ENCODE results near the gene SDK1.

SDK1 gene

DNA sequence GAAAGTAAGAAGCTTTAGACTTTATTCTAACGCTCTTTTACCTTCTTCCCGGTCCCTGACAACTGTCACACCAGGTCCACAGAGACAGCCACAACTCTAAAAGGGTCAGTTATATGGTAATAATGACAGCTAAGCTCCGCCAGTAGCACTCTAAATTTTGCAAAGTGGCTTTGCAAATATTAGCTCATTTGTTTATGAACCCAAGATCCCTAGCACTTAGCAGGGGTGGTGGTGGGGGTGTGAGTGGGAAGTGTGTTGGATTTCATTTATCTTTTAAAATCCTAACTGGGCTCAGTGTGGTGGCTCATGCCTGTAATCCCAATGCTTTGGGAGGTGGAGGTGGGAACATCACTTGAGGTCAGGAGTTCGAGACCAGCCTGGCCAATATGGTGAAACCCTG lies 34.8 kb upstream of the SDK1 start:
- no peak overlapping the region for H3K27ac ChIP-seq
- TF ChIP-seq ZFX (IDR thresholded peaks at IDR 0.05) (no peak), CTCF (conservative IDR thresholded peaks at IDR 0.05) (no peak)

DNA sequence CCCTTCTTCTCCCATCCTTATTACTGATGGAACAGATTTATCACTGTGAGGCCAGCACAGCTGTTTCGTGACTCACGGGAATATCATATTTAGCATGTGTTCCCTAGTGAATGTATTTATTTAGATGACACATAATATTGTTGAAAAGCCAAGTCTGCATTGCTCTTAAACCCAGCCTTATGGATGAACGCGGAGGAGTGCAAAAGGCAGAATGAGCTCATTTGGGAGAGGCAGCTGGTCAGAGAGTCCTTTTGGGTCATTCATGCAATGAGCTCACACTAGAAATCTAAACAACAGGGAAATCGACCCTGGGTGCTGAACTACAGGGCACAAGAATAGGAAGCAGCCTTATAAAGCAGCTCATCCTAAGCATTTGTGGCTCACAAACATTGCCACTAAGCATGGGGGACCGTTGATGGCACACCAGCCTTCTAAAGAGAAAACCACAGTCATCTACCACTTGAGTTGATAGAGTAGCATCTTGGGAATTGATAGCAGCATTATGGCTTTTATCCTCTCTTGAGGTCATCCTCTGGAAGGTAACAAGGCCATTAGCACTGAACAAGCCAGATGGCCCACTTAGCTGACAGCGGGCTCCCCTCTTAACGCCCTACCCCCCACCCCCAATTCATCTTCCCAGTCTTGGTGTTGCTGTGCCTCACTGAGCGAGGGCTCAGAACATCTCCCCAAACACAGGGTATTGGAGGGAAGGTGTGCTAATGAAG lies 32.9 kb upstream of the SDK1 start:
- H3K27ac ChIP-seq = no peak overlapping the region
- TF ChIP-seq ZFX (IDR thresholded peaks at IDR 0.05) = no peak
- TF ChIP-seq CTCF (conservative IDR thresholded peaks at IDR 0.05) = no peak

GRCh38 chr7:3270362-3270761 lies 30.7 kb upstream of the SDK1 start:
- no peak for TF ChIP-seq ZFX (IDR thresholded peaks at IDR 0.05)
- no peak for TF ChIP-seq CTCF (conservative IDR thresholded peaks at IDR 0.05)
- H3K27ac ChIP-seq = no peak overlapping the region

GRCh38 chr7:3271298-3271697 lies 29.8 kb upstream of the SDK1 start:
- H3K27ac ChIP-seq = no peak overlapping the region
- TF ChIP-seq CTCF (conservative IDR thresholded peaks at IDR 0.05) (no peak), ZFX (IDR thresholded peaks at IDR 0.05) (no peak)

DNA sequence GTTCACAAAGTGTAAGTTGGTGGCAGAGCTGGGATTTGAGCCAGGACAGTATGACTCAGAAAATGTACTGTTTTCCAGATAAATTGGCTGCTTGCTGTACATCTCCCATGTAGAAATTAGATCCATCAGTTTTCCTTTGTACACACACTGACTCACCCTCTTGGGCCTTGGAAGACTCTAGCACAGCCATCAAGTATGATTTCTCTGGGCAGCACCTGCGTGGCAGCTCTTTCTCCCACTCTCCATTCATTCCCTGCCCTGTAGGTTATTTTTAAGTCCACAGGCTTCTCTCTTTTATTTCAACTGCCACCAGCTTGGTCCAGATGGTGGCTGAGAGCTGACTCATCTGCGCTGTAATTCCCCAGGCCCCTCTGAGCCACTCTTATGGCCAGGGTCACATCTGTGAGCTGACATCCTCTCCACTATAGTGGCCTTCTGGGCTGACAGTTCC lies 28.3 kb upstream of the SDK1 start:
- no peak overlapping the region for H3K27ac ChIP-seq
- TF ChIP-seq CTCF (conservative IDR thresholded peaks at IDR 0.05) = no peak
- no peak for TF ChIP-seq ZFX (IDR thresholded peaks at IDR 0.05)

- H3K27ac ChIP-seq = no peak overlapping the region
- TF ChIP-seq ZFX (IDR thresholded peaks at IDR 0.05) = no peak
- no peak for TF ChIP-seq CTCF (conservative IDR thresholded peaks at IDR 0.05)
These were observed 26.9 kb upstream of the SDK1 start for GRCh38 chr7:3274131-3274530.

DNA sequence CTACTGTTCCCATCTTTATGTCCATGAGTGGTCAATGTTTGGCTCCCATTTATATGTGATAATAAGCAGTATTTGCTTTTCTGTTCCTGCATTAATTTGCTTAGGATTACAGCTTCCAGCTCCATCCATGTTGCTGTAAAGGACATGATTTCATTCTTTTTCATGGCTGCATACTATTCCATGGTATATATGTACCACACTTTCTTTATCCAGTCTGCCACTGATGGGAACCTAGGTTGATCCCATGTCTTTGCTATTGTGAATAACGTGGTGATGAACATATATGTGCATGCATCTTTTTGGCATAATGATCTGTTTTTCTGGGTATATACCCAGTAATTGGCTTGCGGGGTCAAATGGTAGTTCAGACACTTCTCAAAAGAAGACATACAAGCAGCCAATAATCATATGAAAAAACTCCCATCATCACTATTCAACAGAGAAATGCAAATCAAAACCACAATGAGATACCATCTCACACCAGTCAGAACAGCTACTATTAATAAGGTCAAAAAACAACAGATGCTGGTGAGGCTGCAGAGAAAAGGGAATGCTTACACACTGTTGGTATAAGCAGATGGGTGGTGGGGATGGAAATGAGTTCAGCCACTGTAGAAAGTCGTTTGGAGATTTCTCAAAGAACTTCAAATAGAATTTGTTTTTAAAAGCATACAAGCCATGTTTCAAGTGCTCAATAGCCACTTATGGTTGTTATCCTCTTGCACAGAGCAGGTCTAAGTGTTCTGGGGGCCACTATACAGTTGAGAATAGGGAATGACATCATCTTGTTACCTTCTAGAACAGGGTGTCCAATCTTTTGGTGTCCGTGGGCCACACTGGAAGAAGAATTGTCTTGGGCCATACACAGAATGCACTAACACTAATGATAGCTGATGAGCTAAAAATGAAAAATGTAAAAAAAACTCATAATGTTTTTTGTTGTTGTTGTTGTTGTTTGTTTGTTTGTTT lies 23.2 kb upstream of the SDK1 start:
- H3K27ac ChIP-seq = no peak overlapping the region
- TF ChIP-seq ZFX (IDR thresholded peaks at IDR 0.05) (no peak), CTCF (conservative IDR thresholded peaks at IDR 0.05) (no peak)
